ENCODE results near the gene LGALS3BP.

DNA sequence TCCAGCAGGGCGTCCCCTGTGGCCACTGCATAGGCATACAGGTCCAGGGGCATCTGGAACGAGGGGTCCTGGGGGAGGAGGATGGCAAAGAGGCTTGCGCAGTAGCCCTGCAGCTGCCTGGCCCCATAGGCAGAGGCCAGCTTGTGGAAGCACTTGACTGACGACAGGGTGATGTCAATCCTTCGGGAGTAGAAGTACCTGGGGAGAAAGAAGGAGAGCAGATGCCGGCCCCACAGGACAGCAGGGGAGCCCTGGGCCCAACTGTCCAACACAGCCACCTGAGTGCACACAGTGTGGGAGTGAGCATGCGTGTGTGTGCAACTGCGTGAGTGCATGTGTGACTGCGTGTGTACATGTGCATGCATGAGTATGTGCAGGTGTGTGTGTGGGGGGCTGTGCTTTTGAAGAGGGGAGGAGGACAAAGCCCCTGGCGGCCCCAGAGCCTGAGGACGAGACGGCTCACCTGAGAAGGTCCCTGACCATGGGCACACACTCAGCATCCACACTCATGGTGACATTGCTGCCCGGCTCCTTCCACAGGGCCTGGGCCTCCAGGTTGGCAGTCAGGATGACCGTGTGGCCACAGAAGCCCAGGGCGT, 7.1 kb downstream of the LGALS3BP start:
- no peak for TF ChIP-seq EP300 (IDR thresholded peaks at IDR 0.05)
- TF ChIP-seq, protein P1, sequence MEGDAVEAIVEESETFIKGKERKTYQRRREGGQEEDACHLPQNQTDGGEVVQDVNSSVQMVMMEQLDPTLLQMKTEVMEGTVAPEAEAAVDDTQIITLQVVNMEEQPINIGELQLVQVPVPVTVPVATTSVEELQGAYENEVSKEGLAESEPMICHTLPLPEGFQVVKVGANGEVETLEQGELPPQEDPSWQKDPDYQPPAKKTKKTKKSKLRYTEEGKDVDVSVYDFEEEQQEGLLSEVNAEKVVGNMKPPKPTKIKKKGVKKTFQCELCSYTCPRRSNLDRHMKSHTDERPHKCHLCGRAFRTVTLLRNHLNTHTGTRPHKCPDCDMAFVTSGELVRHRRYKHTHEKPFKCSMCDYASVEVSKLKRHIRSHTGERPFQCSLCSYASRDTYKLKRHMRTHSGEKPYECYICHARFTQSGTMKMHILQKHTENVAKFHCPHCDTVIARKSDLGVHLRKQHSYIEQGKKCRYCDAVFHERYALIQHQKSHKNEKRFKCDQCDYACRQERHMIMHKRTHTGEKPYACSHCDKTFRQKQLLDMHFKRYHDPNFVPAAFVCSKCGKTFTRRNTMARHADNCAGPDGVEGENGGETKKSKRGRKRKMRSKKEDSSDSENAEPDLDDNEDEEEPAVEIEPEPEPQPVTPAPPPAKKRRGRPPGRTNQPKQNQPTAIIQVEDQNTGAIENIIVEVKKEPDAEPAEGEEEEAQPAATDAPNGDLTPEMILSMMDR (IDR thresholded peaks at IDR 0.05): no peak
- TF ChIP-seq POLR2A (IDR thresholded peaks at IDR 0.05): no peak

Measured in tibial nerve (tissue), 4 donors.